Neuronal stem cell (in vitro differentiated cells): Measurements from ENCODE around the gene CCM2.

Experiments used
- DNase-seq: peaks from one replicate; pipeline ENCODE4 v3.0.0-alpha.2; 2013; ENCODE audit warnings: low spot score
- H2AFZ ChIP-seq: one replicate; pipeline ENCODE4 v1.6.1; 2013; ENCODE audit warnings: mild to moderate bottlenecking, low read length, inconsistent platforms
- H2AK5ac ChIP-seq: 2 replicates; pipeline ENCODE4 v1.6.1; 2013; ENCODE audit warnings: low read depth, mild to moderate bottlenecking, inconsistent platforms, low read length, moderate library complexity, mixed read lengths
- H2BK120ac ChIP-seq: 2 replicates; pipeline ENCODE4 v1.6.1; 2013; ENCODE audit warnings: low read depth, mild to moderate bottlenecking, inconsistent platforms, low read length, moderate library complexity, mixed read lengths
- H2BK12ac ChIP-seq: one replicate; pipeline ENCODE4 v1.6.1; 2013; ENCODE audit warnings: low read length, inconsistent platforms
- H2BK15ac ChIP-seq: 2 replicates; pipeline ENCODE4 v1.6.1; 2013; ENCODE audit warnings: mild to moderate bottlenecking, low read length, inconsistent platforms, mixed read lengths
- H2BK5ac ChIP-seq: one replicate; pipeline ENCODE4 v1.6.1; 2013; ENCODE audit warnings: inconsistent platforms, mild to moderate bottlenecking, low read length, moderate library complexity
- H3K14ac ChIP-seq: one replicate; pipeline ENCODE4 v1.6.1; 2013; ENCODE audit warnings: low read length, inconsistent platforms
- H3K18ac ChIP-seq: 2 replicates; pipeline ENCODE4 v1.6.1; 2013; ENCODE audit warnings: low read length, inconsistent platforms
- H3K23ac ChIP-seq: 2 replicates; pipeline ENCODE4 v1.6.1; 2013; ENCODE audit warnings: low read depth, mild to moderate bottlenecking, mixed read lengths, low read length, inconsistent platforms; ENCODE audit not compliant: poor library complexity
- H3K27ac ChIP-seq: replicated peaks from 3 replicates; pipeline ENCODE4 v1.5.1; 2013; ENCODE audit warnings: low read length, inconsistent platforms
- H3K27me3 ChIP-seq, 3 experiments: 2 replicates each; pipeline ENCODE4 v1.6.1; 2013; ENCODE audit warnings: low read length in 3 of 3, mild to moderate bottlenecking in 2 of 3, inconsistent platforms in 1 of 3, low read depth in 1 of 3, mixed read lengths in 1 of 3, moderate library complexity in 1 of 3; ENCODE audit not compliant: control insufficient read depth in 3 of 3, insufficient read depth in 3 of 3
- H3K36me3 ChIP-seq, 2 donors: replicated peaks in 1 of 2; 2 replicates each; pipeline ENCODE4 v1.6.1; 2013; ENCODE audit warnings: low read length in 2 of 2; ENCODE audit not compliant: control insufficient read depth in 2 of 2, insufficient read depth in 2 of 2
- H3K4ac ChIP-seq: 2 replicates; pipeline ENCODE4 v1.6.1; 2013; ENCODE audit warnings: inconsistent platforms, mild to moderate bottlenecking, low read length, moderate library complexity
- H3K4me1 ChIP-seq, 2 donors: 1 replicate in 1 of 2; 2 replicates in 1 of 2; pipeline ENCODE4 v1.6.1; 2013; ENCODE audit warnings: low read length in 2 of 2, low read depth in 1 of 2; ENCODE audit not compliant: control insufficient read depth in 2 of 2, insufficient read depth in 1 of 2
- H3K4me2 ChIP-seq: one replicate; pipeline ENCODE4 v1.6.1; 2013; ENCODE audit warnings: mild to moderate bottlenecking, low read length, inconsistent platforms; ENCODE audit not compliant: insufficient read depth, poor library complexity, severe bottlenecking
- H3K4me3 ChIP-seq, 2 donors: 2 replicates each; pipeline ENCODE4 v1.5.1; 2013; ENCODE audit warnings: low read length in 2 of 2, mild to moderate bottlenecking in 2 of 2, inconsistent platforms in 1 of 2, moderate library complexity in 1 of 2
- H3K79me1 ChIP-seq: one replicate; pipeline ENCODE4 v1.6.1; 2013; ENCODE audit warnings: low read depth, mild to moderate bottlenecking, inconsistent platforms, low read length, moderate library complexity
- H3K9ac ChIP-seq: one replicate; pipeline ENCODE4 v1.6.1; 2013; ENCODE audit warnings: mild to moderate bottlenecking, low read depth, low read length, inconsistent platforms; ENCODE audit not compliant: poor library complexity
- H3K9me3 ChIP-seq, 2 donors: replicated peaks in 1 of 2; 2 replicates each; pipeline versions ENCODE3 to v1.6.1; 2013; ENCODE audit warnings: low read length in 2 of 2, mild to moderate bottlenecking in 2 of 2, inconsistent platforms in 1 of 2, low read depth in 1 of 2, mixed read lengths in 1 of 2, moderate library complexity in 1 of 2; ENCODE audit not compliant: control insufficient read depth in 2 of 2, insufficient read depth in 1 of 2
- H4K8ac ChIP-seq: one replicate; pipeline ENCODE4 v1.6.1; 2013; ENCODE audit warnings: low read depth, mild to moderate bottlenecking, inconsistent platforms, low read length, moderate library complexity
- H4K91ac ChIP-seq: one replicate; pipeline ENCODE4 v1.6.1; 2013; ENCODE audit warnings: low read length, low read depth, mild to moderate bottlenecking, inconsistent platforms; ENCODE audit not compliant: poor library complexity
- WGBS, 2 donors: extraction: QIAGEN DNeasy Blood & Tissue Kit; methylation state at CpG; one replicate each; pipeline ENCODE4 v1.1.7; 2013; ENCODE audit warnings: missing lambda C conversion rate in 2 of 2, mixed read lengths in 1 of 2; ENCODE audit not compliant: insufficient read length in 2 of 2, insufficient replicate concordance in 1 of 2; ENCODE audit errors: extremely low coverage in 2 of 2; 5-methylcytosine and 5-hydroxymethylcytosine counted together

CCM2 gene

DNA sequence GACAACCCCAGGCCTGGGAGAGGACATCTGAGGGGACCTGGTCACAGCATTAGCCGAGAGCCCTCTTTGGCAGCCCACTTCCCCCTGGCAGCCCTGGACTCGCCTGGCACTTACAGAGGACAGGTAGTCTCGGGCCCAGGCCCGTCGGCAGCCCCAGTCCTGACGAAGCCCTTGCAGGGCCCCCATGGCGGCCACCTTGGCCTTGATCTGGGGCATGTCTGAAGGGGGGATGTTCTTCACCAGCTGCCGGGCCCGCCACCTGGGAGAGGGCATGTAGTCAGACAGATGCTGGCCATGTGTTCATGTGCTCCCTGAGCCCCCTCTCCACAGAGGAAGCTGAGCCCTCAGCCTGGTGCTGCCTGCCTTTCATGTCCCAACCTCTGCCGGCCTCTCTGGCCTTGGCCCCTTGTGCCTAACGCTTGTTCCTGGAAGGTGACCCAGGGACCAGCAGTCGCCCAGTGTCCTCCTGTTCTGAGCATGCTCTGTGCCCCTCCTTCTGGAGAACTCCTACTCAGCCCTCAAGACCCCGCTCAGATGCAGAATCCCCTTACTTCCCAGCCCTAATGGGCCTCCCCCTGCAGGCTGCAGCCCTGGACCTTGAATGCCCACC lies 35.1 kb upstream of the CCM2 start:
- no peak overlapping the region for H3K14ac ChIP-seq
- H3K4me3 ChIP-seq, result no peak overlapping the region
- H3K27me3 ChIP-seq, result peaks cover 0 to 35% (median 13%) of the 10 kb centered on the region in 3 experiments
- no peak overlapping the region for H4K8ac ChIP-seq
- H2BK15ac ChIP-seq, result no peak overlapping the region
- H2BK12ac ChIP-seq, result no peak overlapping the region
- no CpG with 5 or more reads among the region's 13 CpGs for WGBS, 2 donors
- H2AFZ ChIP-seq, result no peak overlapping the region
- H2BK5ac ChIP-seq, result no peak overlapping the region
- H3K79me1 ChIP-seq, result peaks cover 3% of the 10 kb centered on the region
- H3K18ac ChIP-seq, result no peak overlapping the region
- H3K27ac ChIP-seq, result no peak overlapping the region
- no peaks in the 10 kb centered on the region for H3K36me3 ChIP-seq
- H3K4me1 ChIP-seq, result peaks cover 0 to 2% of the 10 kb centered on the region in 2 donors
- H3K4ac ChIP-seq, result no peak overlapping the region
- H3K4me2 ChIP-seq, result no peak overlapping the region
- H3K23ac ChIP-seq, result peak overlapping the region; percentile 27
- no peak overlapping the region for H4K91ac ChIP-seq
- H2AK5ac ChIP-seq, result peak overlapping the region; percentile 89
- no peak overlapping the region for H2BK120ac ChIP-seq
- DNase-seq, result no peak
- H3K9ac ChIP-seq, result no peak overlapping the region
- H3K9me3 ChIP-seq, result no peaks in the 10 kb centered on the region

DNA sequence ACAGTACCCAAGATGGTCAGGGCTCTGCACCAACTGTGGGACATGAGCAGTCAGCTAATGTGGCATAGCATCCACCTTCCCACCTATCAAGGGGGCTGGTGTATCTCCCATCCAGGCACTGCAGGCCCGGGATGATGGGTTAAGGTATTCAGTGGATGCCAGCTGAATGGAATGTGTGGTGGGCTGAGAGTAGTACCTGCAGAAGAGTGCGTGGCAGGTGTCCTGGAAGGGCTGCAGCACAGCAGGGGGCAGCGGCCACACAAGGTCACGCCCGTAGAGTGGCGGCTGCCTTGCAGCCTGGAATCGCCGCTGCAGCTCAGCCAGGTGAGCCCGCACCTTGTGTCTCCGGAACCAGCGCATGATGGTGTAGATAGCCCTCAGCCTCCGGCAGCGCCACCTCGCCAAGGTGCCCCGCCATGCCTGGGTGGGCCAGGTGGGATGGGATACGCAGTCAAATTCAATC lies 34.5 kb upstream of the CCM2 start:
- H3K9me3 ChIP-seq, result no peaks in the 10 kb centered on the region
- no peak overlapping the region for H3K23ac ChIP-seq
- DNase-seq, result no peak
- peaks cover 0 to 35% (median 13%) of the 10 kb centered on the region in 3 experiments for H3K27me3 ChIP-seq
- no peak overlapping the region for H2BK120ac ChIP-seq
- H4K8ac ChIP-seq, result no peak overlapping the region
- no peak overlapping the region for H3K14ac ChIP-seq
- H3K4me2 ChIP-seq, result no peak overlapping the region
- peaks cover 3% of the 10 kb centered on the region for H3K79me1 ChIP-seq
- H2BK15ac ChIP-seq, result no peak overlapping the region
- no peak overlapping the region for H3K4ac ChIP-seq
- H4K91ac ChIP-seq, result no peak overlapping the region
- no CpG with 5 or more reads among the region's 16 CpGs for WGBS, 2 donors
- H2AFZ ChIP-seq, result no peak overlapping the region
- H3K18ac ChIP-seq, result no peak overlapping the region
- peak overlapping the region; percentile 89 for H2AK5ac ChIP-seq
- H3K36me3 ChIP-seq, result no peaks in the 10 kb centered on the region
- H3K4me1 ChIP-seq, result peaks cover 0 to 2% of the 10 kb centered on the region in 2 donors
- no peak overlapping the region for H2BK12ac ChIP-seq
- no peak overlapping the region for H3K27ac ChIP-seq
- H3K4me3 ChIP-seq, result no peak overlapping the region
- H2BK5ac ChIP-seq, result no peak overlapping the region
- no peak overlapping the region for H3K9ac ChIP-seq

- no peak overlapping the region for H3K4me3 ChIP-seq
- peaks cover 0 to 35% (median 13%) of the 10 kb centered on the region in 3 experiments for H3K27me3 ChIP-seq
- no peaks in the 10 kb centered on the region for H3K9me3 ChIP-seq
- H4K8ac ChIP-seq, result no peak overlapping the region
- no peak overlapping the region for H3K4ac ChIP-seq
- H2AFZ ChIP-seq, result no peak overlapping the region
- no peak for DNase-seq
- no peaks in the 10 kb centered on the region for H3K36me3 ChIP-seq
- peaks cover 0 to 2% of the 10 kb centered on the region in 2 donors for H3K4me1 ChIP-seq
- WGBS, 2 donors, result no CpG with 5 or more reads among the region's 18 CpGs
- H3K4me2 ChIP-seq, result no peak overlapping the region
- H2BK15ac ChIP-seq, result no peak overlapping the region
- H3K18ac ChIP-seq, result no peak overlapping the region
- no peak overlapping the region for H2BK120ac ChIP-seq
- no peak overlapping the region for H2BK12ac ChIP-seq
- H4K91ac ChIP-seq, result no peak overlapping the region
- H3K23ac ChIP-seq, result peak overlapping the region; percentile 37
- H2BK5ac ChIP-seq, result no peak overlapping the region
- no peak overlapping the region for H3K27ac ChIP-seq
- no peak overlapping the region for H3K14ac ChIP-seq
- peaks cover 3% of the 10 kb centered on the region for H3K79me1 ChIP-seq
- H2AK5ac ChIP-seq, result peak overlapping the region; percentile 65
- no peak overlapping the region for H3K9ac ChIP-seq
Measured at GRCh38 chr7:44965937-44966730, 33.9 kb upstream of the CCM2 start.
